ENCODE results near the gene C10orf90. TPM values are rescaled to one million over a fixed set of nuclear protein-coding genes. Genes with fewer than 3 reads are reported as not detected.

Gene C10orf90
- total RNA-seq, 1 donor from 2014 or later: not detected

GRCh38 chr10:126527645-126528314 is 142.7 kb downstream of the C10orf90 start:
- no peak for DNase-seq (ENCODE audit: low spot score)
- H3K4me1 Mint-ChIP-seq (ENCODE audit: low read depth): no peaks in the 10 kb centered on the region
- no peaks in the 10 kb centered on the region for H3K9me3 Mint-ChIP-seq
- no peaks in the 10 kb centered on the region for H3K36me3 Mint-ChIP-seq (ENCODE audit: low read depth)
- intact Hi-C loops (cut with micrococcal nuclease): no loop called here
- no peak overlapping the region for H3K27ac Mint-ChIP-seq
- H3K4me3 Mint-ChIP-seq: no peak overlapping the region
- H3K27me3 Mint-ChIP-seq (ENCODE audit: insufficient read depth): no peaks in the 10 kb centered on the region

- no peak for DNase-seq (ENCODE audit: low spot score)
- Mint-ChIP-seq H3K4me1 (ENCODE audit: low read depth) (no peaks in the 10 kb centered on the region), H3K27ac (no peak overlapping the region), H3K36me3 (ENCODE audit: low read depth) (no peaks in the 10 kb centered on the region), H3K27me3 (ENCODE audit: insufficient read depth) (no peaks in the 10 kb centered on the region), H3K9me3 (no peaks in the 10 kb centered on the region), H3K4me3 (no peak overlapping the region)
- intact Hi-C loops (cut with micrococcal nuclease): no loop called here
Observed at GRCh38 chr10:126525326-126525725, 145.2 kb downstream of the C10orf90 start.

- Mint-ChIP-seq H3K9me3 (no peaks in the 10 kb centered on the region), H3K27ac (no peak overlapping the region), H3K4me3 (no peak overlapping the region), H3K27me3 (ENCODE audit: insufficient read depth) (no peaks in the 10 kb centered on the region), H3K36me3 (ENCODE audit: low read depth) (no peaks in the 10 kb centered on the region), H3K4me1 (ENCODE audit: low read depth) (no peaks in the 10 kb centered on the region)
- DNase-seq (ENCODE audit: low spot score): no peak
- intact Hi-C loops (cut with micrococcal nuclease): no loop called here
Observed at GRCh38 chr10:126524526-126524925, 146.0 kb downstream of the C10orf90 start.

GRCh38 chr10:126523071-126523470 is 147.4 kb downstream of the C10orf90 start:
- H3K27me3 Mint-ChIP-seq (ENCODE audit: insufficient read depth): no peaks in the 10 kb centered on the region
- H3K36me3 Mint-ChIP-seq (ENCODE audit: low read depth): no peaks in the 10 kb centered on the region
- no peaks in the 10 kb centered on the region for H3K9me3 Mint-ChIP-seq
- H3K4me3 Mint-ChIP-seq: no peak overlapping the region
- intact Hi-C loops (cut with micrococcal nuclease): no loop called here
- DNase-seq (ENCODE audit: low spot score): no peak
- no peak overlapping the region for H3K27ac Mint-ChIP-seq
- H3K4me1 Mint-ChIP-seq (ENCODE audit: low read depth): no peaks in the 10 kb centered on the region

GRCh38 chr10:126521399-126521798 is 149.1 kb downstream of the C10orf90 start:
- no peak for DNase-seq (ENCODE audit: low spot score)
- no peak overlapping the region for H3K4me3 Mint-ChIP-seq
- intact Hi-C loops (cut with micrococcal nuclease): no loop called here
- H3K27ac Mint-ChIP-seq: no peak overlapping the region
- H3K4me1 Mint-ChIP-seq (ENCODE audit: low read depth): no peaks in the 10 kb centered on the region
- H3K9me3 Mint-ChIP-seq: no peaks in the 10 kb centered on the region
- H3K27me3 Mint-ChIP-seq (ENCODE audit: insufficient read depth): no peaks in the 10 kb centered on the region
- H3K36me3 Mint-ChIP-seq (ENCODE audit: low read depth): no peaks in the 10 kb centered on the region

- H3K36me3 Mint-ChIP-seq (ENCODE audit: low read depth): no peaks in the 10 kb centered on the region
- no peak overlapping the region for H3K27ac Mint-ChIP-seq
- H3K9me3 Mint-ChIP-seq: no peaks in the 10 kb centered on the region
- intact Hi-C loops (cut with micrococcal nuclease): no loop called here
- no peaks in the 10 kb centered on the region for H3K27me3 Mint-ChIP-seq (ENCODE audit: insufficient read depth)
- H3K4me3 Mint-ChIP-seq: no peak overlapping the region
- no peak for DNase-seq (ENCODE audit: low spot score)
- H3K4me1 Mint-ChIP-seq (ENCODE audit: low read depth): no peaks in the 10 kb centered on the region
Observed at GRCh38 chr10:126520751-126521317, 149.7 kb downstream of the C10orf90 start.

GRCh38 chr10:126519992-126520391 is 150.5 kb downstream of the C10orf90 start:
- H3K4me1 Mint-ChIP-seq (ENCODE audit: low read depth): no peaks in the 10 kb centered on the region
- no peaks in the 10 kb centered on the region for H3K9me3 Mint-ChIP-seq
- H3K4me3 Mint-ChIP-seq: no peak overlapping the region
- H3K27ac Mint-ChIP-seq: no peak overlapping the region
- no peaks in the 10 kb centered on the region for H3K27me3 Mint-ChIP-seq (ENCODE audit: insufficient read depth)
- no peaks in the 10 kb centered on the region for H3K36me3 Mint-ChIP-seq (ENCODE audit: low read depth)
- intact Hi-C loops (cut with micrococcal nuclease): no loop called here
- no peak for DNase-seq (ENCODE audit: low spot score)

GRCh38 chr10:126519185-126519584 is 151.3 kb downstream of the C10orf90 start:
- H3K4me1 Mint-ChIP-seq (ENCODE audit: low read depth): no peaks in the 10 kb centered on the region
- H3K36me3 Mint-ChIP-seq (ENCODE audit: low read depth): no peaks in the 10 kb centered on the region
- H3K27me3 Mint-ChIP-seq (ENCODE audit: insufficient read depth): no peaks in the 10 kb centered on the region
- H3K4me3 Mint-ChIP-seq: no peak overlapping the region
- no peak overlapping the region for H3K27ac Mint-ChIP-seq
- no peaks in the 10 kb centered on the region for H3K9me3 Mint-ChIP-seq
- intact Hi-C loops (cut with micrococcal nuclease): no loop called here
- no peak for DNase-seq (ENCODE audit: low spot score)

GRCh38 chr10:126518218-126519080 is 152.0 kb downstream of the C10orf90 start:
- H3K9me3 Mint-ChIP-seq: no peaks in the 10 kb centered on the region
- DNase-seq (ENCODE audit: low spot score): no peak
- no peaks in the 10 kb centered on the region for H3K27me3 Mint-ChIP-seq (ENCODE audit: insufficient read depth)
- no peak overlapping the region for H3K4me3 Mint-ChIP-seq
- H3K4me1 Mint-ChIP-seq (ENCODE audit: low read depth): no peaks in the 10 kb centered on the region
- no peaks in the 10 kb centered on the region for H3K36me3 Mint-ChIP-seq (ENCODE audit: low read depth)
- no peak overlapping the region for H3K27ac Mint-ChIP-seq
- intact Hi-C loops (cut with micrococcal nuclease): no loop called here

GRCh38 chr10:126516515-126516914 is 154.0 kb downstream of the C10orf90 start:
- intact Hi-C loops (cut with micrococcal nuclease): no loop called here
- H3K9me3 Mint-ChIP-seq: no peaks in the 10 kb centered on the region
- H3K4me3 Mint-ChIP-seq: no peak overlapping the region
- no peaks in the 10 kb centered on the region for H3K4me1 Mint-ChIP-seq (ENCODE audit: low read depth)
- H3K27me3 Mint-ChIP-seq (ENCODE audit: insufficient read depth): no peaks in the 10 kb centered on the region
- no peak for DNase-seq (ENCODE audit: low spot score)
- no peaks in the 10 kb centered on the region for H3K36me3 Mint-ChIP-seq (ENCODE audit: low read depth)
- H3K27ac Mint-ChIP-seq: no peak overlapping the region

GRCh38 chr10:126511917-126512479 is 158.5 kb downstream of the C10orf90 start:
- intact Hi-C loops (cut with micrococcal nuclease): no loop called here
- Mint-ChIP-seq H3K9me3 (no peaks in the 10 kb centered on the region), H3K27ac (no peak overlapping the region), H3K4me1 (ENCODE audit: low read depth) (no peaks in the 10 kb centered on the region), H3K36me3 (ENCODE audit: low read depth) (no peaks in the 10 kb centered on the region), H3K4me3 (no peak overlapping the region), H3K27me3 (ENCODE audit: insufficient read depth) (no peaks in the 10 kb centered on the region)
- no peak for DNase-seq (ENCODE audit: low spot score)

GRCh38 chr10:126509182-126509581 is 161.3 kb downstream of the C10orf90 start:
- no peak for DNase-seq (ENCODE audit: low spot score)
- Mint-ChIP-seq H3K4me3 (no peak overlapping the region), H3K4me1 (ENCODE audit: low read depth) (no peaks in the 10 kb centered on the region), H3K36me3 (ENCODE audit: low read depth) (no peaks in the 10 kb centered on the region), H3K27me3 (ENCODE audit: insufficient read depth) (no peaks in the 10 kb centered on the region), H3K9me3 (no peaks in the 10 kb centered on the region), H3K27ac (no peak overlapping the region)
- intact Hi-C loops (cut with micrococcal nuclease): no loop called here

- intact Hi-C loops (cut with micrococcal nuclease): no loop called here
- DNase-seq (ENCODE audit: low spot score): no peak
- no peaks in the 10 kb centered on the region for H3K36me3 Mint-ChIP-seq (ENCODE audit: low read depth)
- H3K27me3 Mint-ChIP-seq (ENCODE audit: insufficient read depth): no peaks in the 10 kb centered on the region
- no peak overlapping the region for H3K4me3 Mint-ChIP-seq
- H3K4me1 Mint-ChIP-seq (ENCODE audit: low read depth): no peaks in the 10 kb centered on the region
- no peak overlapping the region for H3K27ac Mint-ChIP-seq
- no peaks in the 10 kb centered on the region for H3K9me3 Mint-ChIP-seq
Observed at GRCh38 chr10:126508535-126509040, 161.9 kb downstream of the C10orf90 start.

Data from activated T-helper 1 cell treated with anti-CD3 and anti-CD28 coated beads, Interleukin-12 subunit alpha, Interleukin-12 subunit beta, Interleukin-2, Interleukin-4 antibody, amounts not matched to agents 30 ng/mL and 10 ng/mL and 1 ng/mL, durations not matched to agents 14 hours and 24 hours and 36 hours (primary cell).